ENCODE results near the gene PEDS1. TPM values are rescaled to one million over a fixed set of nuclear protein-coding genes. Genes with fewer than 3 reads are reported as not detected.
A peak's percentile ranks its signal among the peaks of the same experiment; 100 is the strongest.

The PEDS1 gene
- total and polyA plus RNA-seq, 2 of the 8 experiments (the other 6 are each of a cell fraction or from before 2014, with no cell fraction given): 28.9 to 75.9 TPM

DNA sequence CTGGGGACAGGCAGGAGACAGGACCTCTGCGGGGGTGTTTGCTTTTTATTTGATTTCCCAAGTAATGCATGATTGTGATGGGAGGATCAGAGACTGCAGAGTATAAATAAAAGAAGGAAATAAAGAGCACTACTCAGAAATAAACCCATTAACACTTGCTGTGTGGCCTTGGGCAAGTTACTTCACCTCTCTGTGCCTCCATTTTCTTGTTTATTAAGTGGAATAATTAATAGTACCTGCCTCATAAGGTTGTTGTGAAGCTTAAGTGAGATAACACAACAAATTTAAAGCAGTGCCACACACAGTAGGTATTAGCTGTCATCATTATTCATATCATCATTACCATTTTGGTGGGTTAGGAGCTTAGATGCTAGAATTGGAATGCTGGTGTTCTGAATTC, 45.2 kb upstream of the PEDS1 start:
- Histone ChIP-seq H4K5ac (ENCODE audit: insufficient read length, low read depth, low read length) (no peak overlapping the region), H3K56ac (replicated peaks; ENCODE audit: insufficient read length, low read depth, low read length) (no peak overlapping the region), H3K23ac (ENCODE audit: insufficient read length) (no peak overlapping the region), H4K8ac (ENCODE audit: extremely low read depth, insufficient read depth, low read length) (no peak overlapping the region; the same call in 1 of the 2 replicates), H3K23me2 (ENCODE audit: low read depth, low read length) (no peaks in the 10 kb centered on the region), H3K9me3 (ENCODE audit: insufficient read depth in 2 of 2, low read depth in 1 of 2, low read length in 1 of 2) (peaks cover 2 to 7% of the 10 kb centered on the region in 2 experiments; a peak in 2 of 4 replicates), H2BK120ac (replicated peaks; ENCODE audit: low read depth, low read length) (no peak overlapping the region), H3K4me2 (ENCODE audit: insufficient read depth in 1 of 2, low read depth in 2 of 2, low read length in 2 of 2) (no peak overlapping the region), H2AK5ac (ENCODE audit: low read depth, low read length) (no peak overlapping the region), H3K4me1 (replicated peaks in 1 of 4; ENCODE audit: control insufficient read depth in 3 of 4, insufficient read depth in 4 of 4, low read length in 3 of 4) (peaks cover 4 to 19% (median 11%) of the 10 kb centered on the region in 4 experiments), H3K18ac (ENCODE audit: extremely low read depth, low read length) (no peak overlapping the region), H2BK5ac (ENCODE audit: low read depth, low read length) (no peak overlapping the region), H2BK12ac (ENCODE audit: low read depth, low read length) (no peak overlapping the region), H3K4me3 (ENCODE audit: extremely low read depth in 1 of 4, insufficient read depth in 2 of 4, low read depth in 3 of 4, low read length in 4 of 4) (no peak overlapping the region), H3K79me2 (ENCODE audit: control insufficient read depth in 1 of 2, insufficient read depth in 2 of 2, low read length in 2 of 2) (peaks cover 0 to 4% of the 10 kb centered on the region in 2 experiments; a peak in 1 of 4 replicates), H2AFZ (ENCODE audit: low read length) (no peak overlapping the region), H3K4ac (replicated peaks; ENCODE audit: insufficient read length, low read depth, low read length) (no peak overlapping the region), H3K27me3 (replicated peaks in 1 of 4; ENCODE audit: control insufficient read depth in 3 of 4, extremely low read depth in 1 of 4, insufficient read depth in 3 of 4, low read length in 3 of 4) (no peaks in the 10 kb centered on the region), H4K20me1 (replicated peaks in 1 of 2; ENCODE audit: control insufficient read depth in 1 of 2, insufficient read depth in 2 of 2, low read length in 2 of 2) (peaks cover 0 to 2% of the 10 kb centered on the region in 2 experiments), H2BK15ac (ENCODE audit: low read length) (no peak overlapping the region), H2BK20ac (ENCODE audit: low read length) (no peak overlapping the region), H3K79me1 (ENCODE audit: low read depth, low read length) (no peaks in the 10 kb centered on the region; the same call in 1 of the 2 replicates), H3K36me3 (ENCODE audit: control insufficient read depth in 2 of 4, insufficient read depth in 4 of 4, low read length in 3 of 4) (no peaks in the 10 kb centered on the region), H3K9ac (replicated peaks in 1 of 4; ENCODE audit: extremely low read depth in 1 of 4, low read depth in 3 of 4, low read length in 3 of 4) (no peak overlapping the region), H4K91ac (replicated peaks; ENCODE audit: insufficient read length, low read length) (no peak overlapping the region), H3K27ac (ENCODE audit: low read depth, low read length) (no peak overlapping the region), H3K14ac (ENCODE audit: insufficient read length) (no peak overlapping the region)
- ChIA-PET CTCF (ENCODE audit: partially characterized antibody) (interaction anchor here (0.6 to 1.7 kb wide), 9 partner anchors 9 to 265 kb away, joined by 3 to 7 read pairs (median 4); no protein-coding TSS in a partner anchor), POLR2A (ENCODE audit: partially characterized antibody) (interaction anchor here (0.7 to 4.8 kb wide), 3 partner anchors 8 to 320 kb away, joined by 3 to 25 read pairs (median 3); partner anchors contain the start of gene CEBPB)
- peak; percentile 72 for TF ChIP-seq KDM1A (IDR thresholded peaks at IDR 0.05; ENCODE audit: borderline replicate concordance, low read length)
- peak in 1 of 2 experiments; percentile 33; a peak in 1 of 4 replicates for TF ChIP-seq HDAC2 (IDR thresholded peaks at IDR 0.05; ENCODE audit: borderline replicate concordance in 1 of 2, low read depth in 2 of 2, low read length in 2 of 2)
- TF ChIP-seq JUN (IDR thresholded peaks at IDR 0.05; ENCODE audit: low read depth, low read length): no peak
- no peak for TF ChIP-seq CBX8 (IDR thresholded peaks at IDR 0.05; ENCODE audit: borderline replicate concordance, low read depth, low read length)
- no peak for TF ChIP-seq SP1 (IDR thresholded peaks at IDR 0.05; ENCODE audit: low read depth, low read length)
- no peak for TF ChIP-seq GTF2F1 (IDR thresholded peaks at IDR 0.05; ENCODE audit: borderline replicate concordance, low read depth, low read length)
- no peak for TF ChIP-seq EGR1 (IDR thresholded peaks at IDR 0.05; ENCODE audit: borderline replicate concordance, low read depth, low read length)
- TF ChIP-seq TCF12 (IDR thresholded peaks at IDR 0.05; ENCODE audit: low read depth, low read length): no peak
- no peak for TF ChIP-seq CBX5 (IDR thresholded peaks at IDR 0.05; ENCODE audit: low read depth, low read length)
- no peak for TF ChIP-seq TEAD4 (IDR thresholded peaks at IDR 0.05; ENCODE audit: low read depth, low read length)
- WGBS, 2 experiments (ENCODE audit: extremely low coverage in 1 of 2, insufficient coverage in 1 of 2, insufficient read length in 1 of 2, insufficient replicate concordance in 2 of 2, low coverage in 1 of 2, low lambda C conversion rate in 2 of 2, missing lambda C conversion rate in 1 of 2): 100% methylated on average over 1 of the region's 1 CpG; no CpG with 5 or more reads in 1 of the 2 experiments
- FAIRE-seq (no peak), DNase-seq (ENCODE audit: low read depth in 1 of 2, low spot score in 2 of 2) (no peak)
